ENCODE data around the gene EXOC2.

EXOC2 gene

DNA sequence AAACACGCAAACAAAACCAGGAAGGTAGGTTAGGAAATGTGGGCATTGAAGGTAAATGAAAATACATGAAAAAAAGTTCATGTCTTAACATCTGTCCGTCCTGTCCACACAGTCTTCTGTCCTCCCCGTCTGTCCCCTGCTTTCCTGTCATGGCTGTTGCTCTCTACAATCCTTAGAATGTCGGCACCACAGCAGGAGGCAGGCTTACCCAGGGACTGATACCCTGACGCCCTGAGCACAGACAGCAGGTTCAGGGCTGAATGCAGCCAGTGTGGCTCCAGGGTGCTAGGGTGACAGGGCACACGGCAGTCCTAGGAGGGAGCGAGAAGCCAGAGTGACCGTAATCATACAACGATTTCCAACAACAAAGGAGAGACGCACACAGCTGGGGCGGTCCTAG is 177.7 kb downstream of the EXOC2 start:
- no peak overlapping the region for H3K4me3 Mint-ChIP-seq
- peaks cover 52% of the 10 kb centered on the region for H3K36me3 Mint-ChIP-seq (ENCODE audit: low read depth)
- H3K27ac Mint-ChIP-seq: no peak overlapping the region
- H3K27me3 Mint-ChIP-seq: no peaks in the 10 kb centered on the region
- intact Hi-C loops (cut with micrococcal nuclease): no loop called here
- peaks cover 4% of the 10 kb centered on the region for H3K4me1 Mint-ChIP-seq (ENCODE audit: low read depth)
- H3K9me3 Mint-ChIP-seq: no peaks in the 10 kb centered on the region

DNA sequence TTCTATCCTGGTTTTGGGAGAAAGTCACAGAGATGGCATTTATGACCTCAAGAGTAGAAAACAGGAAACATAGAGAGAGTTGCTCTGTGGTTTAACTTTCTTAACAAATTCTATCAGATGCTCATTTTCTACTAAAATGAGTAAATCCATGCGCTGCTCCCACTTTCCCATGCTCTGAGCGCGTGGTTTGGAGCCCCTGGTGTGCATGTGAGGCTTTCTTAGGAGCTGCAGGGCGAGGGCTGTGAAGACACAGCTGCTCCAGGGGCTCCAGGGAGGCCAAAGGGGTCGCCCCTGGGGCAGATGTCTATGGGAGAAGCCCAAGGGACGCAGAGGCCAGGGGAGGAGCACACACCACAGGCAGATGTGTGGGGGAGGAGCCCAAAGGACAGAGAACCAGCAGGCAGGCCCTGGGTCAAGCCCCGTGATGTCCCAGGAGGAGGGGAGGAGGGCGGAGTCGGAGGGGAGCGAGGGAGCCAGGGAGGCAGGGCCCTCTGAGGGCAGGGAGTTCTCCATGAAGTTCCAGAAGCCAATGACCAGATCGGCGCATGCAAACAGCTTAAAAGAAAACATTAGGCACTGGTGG is 178.5 kb downstream of the EXOC2 start:
- Mint-ChIP-seq H3K4me3 (no peak overlapping the region), H3K9me3 (no peaks in the 10 kb centered on the region), H3K27me3 (no peaks in the 10 kb centered on the region), H3K27ac (no peak overlapping the region), H3K36me3 (ENCODE audit: low read depth) (peaks cover 52% of the 10 kb centered on the region), H3K4me1 (ENCODE audit: low read depth) (peaks cover 4% of the 10 kb centered on the region)
- intact Hi-C loops (cut with micrococcal nuclease): no loop called here

DNA sequence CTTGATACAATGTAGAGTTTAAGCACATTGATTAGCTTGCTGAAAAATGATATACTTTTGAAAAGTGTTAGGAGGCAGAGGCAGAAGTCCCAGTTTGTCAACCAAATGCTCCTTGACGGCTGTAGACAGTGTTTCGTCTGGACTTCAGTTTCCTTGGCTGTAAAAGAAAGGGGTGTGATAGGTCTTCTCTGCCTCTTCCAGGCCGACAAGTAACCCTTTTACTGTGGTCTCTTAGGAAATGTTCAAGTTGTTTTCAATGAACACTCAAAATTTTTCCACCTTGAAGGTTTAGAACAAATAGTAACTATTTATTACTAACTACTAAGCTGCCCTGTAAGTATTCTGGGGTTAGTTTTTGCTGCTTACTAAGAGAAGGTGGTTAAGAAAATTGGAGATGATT is 179.0 kb downstream of the EXOC2 start:
- peaks cover 51% of the 10 kb centered on the region for H3K36me3 Mint-ChIP-seq (ENCODE audit: low read depth)
- H3K9me3 Mint-ChIP-seq: no peaks in the 10 kb centered on the region
- peaks cover 4% of the 10 kb centered on the region for H3K4me1 Mint-ChIP-seq (ENCODE audit: low read depth)
- intact Hi-C loops (cut with micrococcal nuclease): no loop called here
- no peak overlapping the region for H3K4me3 Mint-ChIP-seq
- H3K27ac Mint-ChIP-seq: no peak overlapping the region
- H3K27me3 Mint-ChIP-seq: no peaks in the 10 kb centered on the region

DNA sequence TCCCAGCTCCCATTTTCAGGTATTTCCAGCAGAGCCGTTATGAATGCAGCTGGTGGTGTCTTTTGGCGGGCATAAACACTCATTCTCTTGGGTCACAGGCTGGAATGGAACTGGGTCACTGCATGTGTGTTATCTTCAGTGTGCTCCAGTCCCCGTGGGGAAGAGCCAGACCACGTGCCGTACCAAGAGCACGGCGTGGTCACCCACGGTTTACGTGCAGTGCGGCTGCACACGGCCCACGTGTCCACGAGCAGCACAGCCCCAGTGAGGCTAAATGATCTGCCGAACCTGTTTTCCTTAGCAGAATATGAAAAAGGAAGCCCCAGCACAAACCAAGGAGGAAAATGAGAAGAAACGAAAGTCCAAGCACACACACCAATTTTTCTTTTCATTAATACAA is 179.9 kb downstream of the EXOC2 start:
- Mint-ChIP-seq H3K4me3 (no peak overlapping the region), H3K27me3 (no peaks in the 10 kb centered on the region), H3K4me1 (ENCODE audit: low read depth) (peaks cover 4% of the 10 kb centered on the region), H3K27ac (no peak overlapping the region), H3K9me3 (no peaks in the 10 kb centered on the region), H3K36me3 (ENCODE audit: low read depth) (peaks cover 47% of the 10 kb centered on the region)
- intact Hi-C loops (cut with micrococcal nuclease): no loop called here

DNA sequence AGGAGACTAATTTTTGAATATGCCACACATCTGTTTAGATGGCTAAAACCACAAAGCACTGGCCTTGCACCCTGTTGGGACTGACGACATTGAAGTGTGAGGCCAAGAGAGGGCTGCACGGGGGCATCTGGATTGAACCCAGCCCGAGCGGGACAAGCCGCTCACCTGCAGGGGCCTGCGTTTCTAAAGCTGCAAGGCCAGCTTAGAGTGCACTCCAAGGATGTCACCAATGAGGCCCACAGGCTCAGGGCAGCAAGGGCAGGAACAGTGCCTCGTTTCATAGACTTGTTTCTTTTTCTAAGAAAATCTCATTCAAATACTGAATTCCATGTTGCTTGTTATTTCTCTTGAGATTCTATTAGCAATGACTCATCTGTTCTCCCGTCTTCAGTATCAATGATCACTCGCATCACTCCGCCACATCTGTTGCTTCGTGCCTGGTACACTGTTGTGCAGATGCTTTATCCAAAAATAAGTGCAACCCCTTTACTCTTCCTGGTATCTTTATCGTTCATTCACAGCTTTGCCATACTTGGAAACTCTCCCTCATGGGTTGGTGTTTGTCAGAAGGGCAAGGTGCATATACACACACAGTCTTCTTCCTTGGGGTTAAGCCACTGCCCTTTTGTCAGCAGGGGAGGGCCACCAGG is 181.3 kb downstream of the EXOC2 start:
- no peak overlapping the region for H3K4me3 Mint-ChIP-seq
- no peaks in the 10 kb centered on the region for H3K27me3 Mint-ChIP-seq
- H3K36me3 Mint-ChIP-seq (ENCODE audit: low read depth): peaks cover 41% of the 10 kb centered on the region
- no peak overlapping the region for H3K27ac Mint-ChIP-seq
- H3K4me1 Mint-ChIP-seq (ENCODE audit: low read depth): peaks cover 7% of the 10 kb centered on the region
- no peaks in the 10 kb centered on the region for H3K9me3 Mint-ChIP-seq
- intact Hi-C loops (cut with micrococcal nuclease): no loop called here

DNA sequence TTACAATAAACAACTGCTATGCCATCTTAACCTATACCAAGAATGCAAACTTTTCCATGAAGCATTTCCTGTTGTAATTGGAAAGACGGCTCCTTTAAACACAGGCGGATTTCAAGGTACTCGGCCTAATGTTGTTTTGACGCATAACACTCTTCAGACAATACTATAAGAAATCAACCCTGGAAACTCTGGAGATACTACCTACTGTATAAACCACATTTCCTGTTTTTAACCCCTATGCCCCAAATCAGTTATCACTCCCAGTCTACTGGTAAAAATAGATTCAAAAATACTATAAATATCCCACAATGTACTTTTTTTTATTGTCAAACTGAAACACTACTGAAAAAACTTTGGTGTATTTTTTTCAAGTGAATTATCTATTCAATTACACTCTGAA is 183.3 kb downstream of the EXOC2 start:
- H3K4me1 Mint-ChIP-seq (ENCODE audit: low read depth): peaks cover 12% of the 10 kb centered on the region
- no peaks in the 10 kb centered on the region for H3K27me3 Mint-ChIP-seq
- H3K27ac Mint-ChIP-seq: no peak overlapping the region
- no peaks in the 10 kb centered on the region for H3K9me3 Mint-ChIP-seq
- no peak overlapping the region for H3K4me3 Mint-ChIP-seq
- intact Hi-C loops (cut with micrococcal nuclease): no loop called here
- H3K36me3 Mint-ChIP-seq (ENCODE audit: low read depth): peaks cover 43% of the 10 kb centered on the region

DNA sequence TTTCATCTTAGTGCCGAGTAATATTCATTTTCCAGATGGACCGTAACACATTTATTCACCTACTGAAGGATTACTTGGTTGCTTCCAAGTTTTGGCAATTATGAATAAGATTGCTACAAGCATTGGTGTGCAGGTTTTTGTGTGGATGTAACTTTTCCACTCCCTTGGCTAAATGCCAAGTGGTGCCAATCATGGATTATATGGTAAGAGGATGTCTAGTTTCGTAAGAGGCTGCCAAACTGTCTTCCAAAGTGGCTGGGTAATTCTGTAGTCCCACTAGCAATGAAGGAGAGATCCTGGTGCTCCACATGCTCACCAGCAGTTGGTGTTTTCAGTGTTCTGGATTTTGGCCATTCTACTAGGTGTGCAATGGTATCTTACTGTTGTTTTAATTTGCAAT is 184.3 kb downstream of the EXOC2 start:
- Mint-ChIP-seq H3K9me3 (no peaks in the 10 kb centered on the region), H3K36me3 (ENCODE audit: low read depth) (peaks cover 48% of the 10 kb centered on the region), H3K4me1 (ENCODE audit: low read depth) (peaks cover 13% of the 10 kb centered on the region), H3K4me3 (no peak overlapping the region), H3K27ac (no peak overlapping the region), H3K27me3 (no peaks in the 10 kb centered on the region)
- intact Hi-C loops (cut with micrococcal nuclease): no loop called here

DNA sequence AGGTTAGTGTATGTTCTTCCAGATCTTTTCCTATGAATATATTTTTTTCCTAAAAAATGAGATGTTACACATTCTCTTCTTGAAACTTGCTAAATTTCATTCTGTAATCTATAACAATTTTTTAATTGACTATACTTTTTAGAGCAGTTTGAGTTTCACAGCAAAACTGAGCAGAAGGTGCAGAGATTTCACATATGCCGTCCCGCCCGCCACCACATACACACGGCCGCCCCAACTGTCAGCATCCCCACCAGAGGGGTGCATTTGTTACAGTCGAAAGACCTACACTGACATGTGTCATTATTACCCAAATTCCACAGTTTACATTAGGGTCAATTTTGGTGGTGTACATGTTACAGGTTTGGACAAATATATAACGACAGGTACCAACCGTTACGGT is 184.9 kb downstream of the EXOC2 start:
- Mint-ChIP-seq H3K36me3 (ENCODE audit: low read depth) (peaks cover 45% of the 10 kb centered on the region), H3K27ac (no peak overlapping the region), H3K27me3 (no peaks in the 10 kb centered on the region), H3K4me1 (ENCODE audit: low read depth) (peaks cover 14% of the 10 kb centered on the region), H3K9me3 (no peaks in the 10 kb centered on the region), H3K4me3 (no peak overlapping the region)
- intact Hi-C loops (cut with micrococcal nuclease): no loop called here

DNA sequence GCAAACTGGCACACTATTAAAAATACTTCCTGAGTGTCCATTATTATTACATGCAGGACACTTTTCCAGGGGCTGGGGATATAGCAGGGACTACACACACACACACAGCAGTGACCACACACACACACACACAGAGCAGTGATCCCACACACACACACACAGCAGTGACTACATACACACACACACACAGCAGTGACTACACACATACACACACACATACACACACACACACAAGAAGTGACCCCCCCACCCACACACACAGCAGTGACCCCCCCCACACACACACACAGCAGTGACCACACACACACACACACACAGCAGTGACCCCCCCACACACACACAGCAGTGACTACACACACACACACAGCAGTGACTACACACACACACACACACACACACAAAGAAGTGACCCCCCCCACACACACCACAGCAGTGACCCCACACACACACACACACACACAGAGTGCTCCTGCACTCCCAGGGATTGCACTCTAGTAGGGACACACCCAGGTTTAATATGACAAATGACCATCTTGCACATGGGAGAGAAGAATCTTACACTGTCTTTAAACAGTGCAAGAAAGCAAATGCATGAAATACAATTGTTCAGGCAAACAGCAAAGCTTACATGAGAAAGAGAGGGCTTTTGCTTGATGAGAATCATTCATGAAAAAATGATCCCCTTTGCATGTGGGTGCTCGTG is 185.9 kb downstream of the EXOC2 start:
- Mint-ChIP-seq H3K36me3 (ENCODE audit: low read depth) (peaks cover 36% of the 10 kb centered on the region), H3K4me1 (ENCODE audit: low read depth) (peaks cover 23% of the 10 kb centered on the region), H3K9me3 (no peaks in the 10 kb centered on the region), H3K27ac (no peak overlapping the region), H3K4me3 (no peak overlapping the region), H3K27me3 (no peaks in the 10 kb centered on the region)
- intact Hi-C loops (cut with micrococcal nuclease): no loop called here

DNA sequence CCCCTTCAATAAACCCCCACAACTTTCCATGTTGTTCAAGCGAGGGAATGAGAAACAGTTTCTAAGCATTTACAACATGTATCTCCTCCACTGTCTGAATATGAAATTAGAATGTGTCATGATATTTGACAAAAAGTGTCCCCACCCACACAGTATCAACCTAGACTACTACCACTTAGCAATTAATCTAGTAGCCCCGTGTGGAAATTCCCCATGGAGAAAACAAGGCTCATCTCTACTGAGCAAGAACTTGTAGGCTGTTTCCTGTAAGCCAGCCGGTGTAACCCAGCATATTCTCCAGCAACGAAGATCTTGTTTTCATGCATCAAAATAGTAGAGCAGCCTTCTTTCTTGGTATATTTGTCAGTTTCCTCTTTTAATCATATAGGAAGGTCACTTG is 186.4 kb downstream of the EXOC2 start:
- intact Hi-C loops (cut with micrococcal nuclease): no loop called here
- no peak overlapping the region for H3K4me3 Mint-ChIP-seq

DNA sequence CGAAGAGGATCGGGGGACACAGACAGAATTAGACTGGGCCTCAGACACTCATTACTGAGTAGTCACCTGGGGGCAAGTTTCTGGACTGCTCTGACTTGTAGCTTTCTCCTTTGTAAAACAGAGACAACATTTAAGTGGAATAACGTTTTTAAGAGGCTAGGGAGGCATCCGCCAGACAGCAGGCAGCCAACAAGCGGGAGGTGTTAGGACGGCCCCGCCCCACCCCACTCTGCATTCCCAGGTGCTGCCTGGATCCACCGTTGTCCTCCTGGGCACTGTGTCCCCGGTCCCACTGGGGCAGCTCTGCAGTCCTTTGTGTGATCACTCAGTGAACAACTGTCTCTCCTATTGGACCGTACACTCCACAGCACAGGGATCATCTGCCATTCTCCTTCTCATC is 187.6 kb downstream of the EXOC2 start:
- Mint-ChIP-seq H3K4me1 (ENCODE audit: low read depth) (peaks cover 28% of the 10 kb centered on the region), H3K4me3 (no peak overlapping the region), H3K9me3 (no peaks in the 10 kb centered on the region), H3K27me3 (no peaks in the 10 kb centered on the region), H3K27ac (no peak overlapping the region), H3K36me3 (ENCODE audit: low read depth) (peaks cover 22% of the 10 kb centered on the region)
- intact Hi-C loops (cut with micrococcal nuclease): no loop called here

More for the DNA sequence above, 186.4 kb downstream of the EXOC2 start:
- H3K9me3 Mint-ChIP-seq: no peaks in the 10 kb centered on the region
- H3K27me3 Mint-ChIP-seq: no peaks in the 10 kb centered on the region
- peaks cover 28% of the 10 kb centered on the region for H3K4me1 Mint-ChIP-seq (ENCODE audit: low read depth)
- H3K27ac Mint-ChIP-seq: no peak overlapping the region
- peaks cover 31% of the 10 kb centered on the region for H3K36me3 Mint-ChIP-seq (ENCODE audit: low read depth)

DNA sequence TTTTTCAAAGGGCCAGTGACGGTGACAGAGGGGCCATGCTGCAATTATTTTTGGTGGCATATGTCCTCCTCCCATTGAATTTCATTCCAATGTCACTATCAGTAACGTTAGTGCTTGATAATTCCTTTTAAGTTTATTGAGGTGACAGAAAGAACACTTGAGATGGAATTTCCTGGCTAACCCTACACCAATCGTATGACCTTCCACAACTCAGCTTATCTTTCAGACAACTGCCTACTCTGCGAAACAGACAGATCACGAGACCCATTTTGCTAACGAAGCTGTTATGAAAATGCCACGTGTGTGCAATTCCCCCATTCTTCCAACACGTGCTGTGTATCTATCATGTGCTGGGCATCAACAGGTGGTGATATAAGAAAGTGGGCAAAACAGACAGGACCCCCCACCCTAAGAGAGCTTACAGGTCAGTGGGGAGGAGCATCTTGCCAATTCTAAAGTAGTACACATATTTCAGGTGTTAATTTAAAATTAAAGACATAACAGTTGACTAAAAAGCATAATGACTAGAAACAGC is 188.4 kb downstream of the EXOC2 start:
- Mint-ChIP-seq H3K4me3 (no peak overlapping the region), H3K36me3 (ENCODE audit: low read depth) (peaks cover 24% of the 10 kb centered on the region), H3K4me1 (ENCODE audit: low read depth) (peaks cover 28% of the 10 kb centered on the region), H3K27ac (no peak overlapping the region), H3K27me3 (no peaks in the 10 kb centered on the region), H3K9me3 (no peaks in the 10 kb centered on the region)
- intact Hi-C loops (cut with micrococcal nuclease): no loop called here

DNA sequence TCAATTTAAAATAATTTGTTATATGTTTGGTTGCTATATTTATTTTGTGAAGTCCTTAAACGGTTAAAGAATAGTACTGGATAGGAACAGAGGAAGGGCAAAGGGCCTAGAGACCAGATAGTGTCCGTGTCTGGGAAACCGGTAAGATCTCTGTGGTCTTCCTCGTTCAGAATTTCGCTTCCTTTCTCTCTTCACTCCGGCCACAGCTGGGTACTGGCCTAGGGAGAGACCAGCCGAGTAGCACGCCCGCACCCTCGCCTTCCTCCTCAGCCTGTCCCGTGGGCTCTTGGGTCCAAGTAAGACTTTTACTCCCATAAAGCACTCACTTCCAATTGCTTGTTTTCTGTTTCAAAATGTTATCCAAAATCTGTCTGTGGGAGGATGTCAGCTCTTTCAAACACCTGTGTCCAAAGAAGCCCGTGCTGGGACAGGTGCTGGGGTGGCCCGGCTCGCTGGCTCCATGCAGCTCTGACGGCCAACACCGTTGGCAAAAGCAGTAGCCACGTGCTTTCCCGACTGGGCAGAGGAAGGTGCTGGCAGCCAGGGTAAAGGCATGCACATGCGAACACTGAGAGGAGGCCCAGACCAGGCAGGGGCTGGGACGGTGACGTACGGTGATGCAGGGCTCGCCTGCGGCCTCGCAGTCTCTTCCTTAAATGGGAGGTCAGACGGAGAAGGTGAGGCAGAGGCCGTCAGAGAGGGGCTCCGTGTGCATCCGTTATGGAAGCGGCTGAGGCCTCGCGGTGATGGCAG is 189.2 kb downstream of the EXOC2 start:
- no peak overlapping the region for H3K4me3 Mint-ChIP-seq
- H3K4me1 Mint-ChIP-seq (ENCODE audit: low read depth): peaks cover 28% of the 10 kb centered on the region
- peaks cover 31% of the 10 kb centered on the region for H3K36me3 Mint-ChIP-seq (ENCODE audit: low read depth)
- intact Hi-C loops (cut with micrococcal nuclease): no loop called here
- no peaks in the 10 kb centered on the region for H3K9me3 Mint-ChIP-seq
- H3K27ac Mint-ChIP-seq: no peak overlapping the region
- H3K27me3 Mint-ChIP-seq: no peaks in the 10 kb centered on the region

DNA sequence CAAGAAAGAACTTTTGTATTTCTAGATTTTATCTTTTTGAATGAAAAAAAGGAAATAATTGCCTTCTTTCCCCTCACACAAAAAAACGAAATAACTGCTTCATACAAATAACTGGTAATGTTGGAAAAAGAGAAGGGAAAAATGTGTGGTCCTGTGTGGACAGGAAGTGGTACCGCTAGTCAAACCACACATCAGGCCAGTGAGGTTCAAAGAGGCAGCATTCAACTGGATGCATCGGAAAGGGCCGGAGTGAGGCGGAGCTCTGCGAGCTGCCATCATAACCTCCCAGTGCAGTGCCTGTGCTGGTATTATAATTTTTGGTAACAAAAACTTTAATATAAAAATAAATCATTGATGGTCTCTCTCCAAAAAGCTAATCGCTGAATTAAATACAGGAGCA is 190.2 kb downstream of the EXOC2 start:
- Mint-ChIP-seq H3K27ac (no peak overlapping the region), H3K9me3 (no peaks in the 10 kb centered on the region), H3K4me3 (no peak overlapping the region)

More for the DNA sequence above, 190.2 kb downstream of the EXOC2 start:
- peaks cover 28% of the 10 kb centered on the region for H3K4me1 Mint-ChIP-seq (ENCODE audit: low read depth)
- no peaks in the 10 kb centered on the region for H3K27me3 Mint-ChIP-seq
- H3K36me3 Mint-ChIP-seq (ENCODE audit: low read depth): peaks cover 36% of the 10 kb centered on the region
- intact Hi-C loops (cut with micrococcal nuclease): no loop called here
